A673 (cell line): ENCODE measurements around the gene ARID5B. TPM values are rescaled to one million over a fixed set of nuclear protein-coding genes. Genes with fewer than 3 reads are reported as not detected.
A peak's percentile ranks its signal among the peaks of the same experiment; 100 is the strongest.

Source experiments
- BruUV-seq: library from RNA; stranded (reverse); fragments of 400-500 nt; replicated peaks from 2 replicates; lab custom pipeline; 2021; lab: Mats Ljungman, UMichigan
- CTCF ChIA-PET: fragments of 300-600 bp; sonication (Branson Sonifier 250); formaldehyde crosslinking; loops from one replicate; lab custom pipeline; 2022; ENCODE audit warnings: antibody characterized with exemption; lab: Charles Lee
- POLR2A ChIA-PET: fragments of 300-600 bp; sonication (Branson Sonifier 250); formaldehyde crosslinking; loops from one replicate; lab custom pipeline; 2022; ENCODE audit warnings: antibody characterized with exemption; ENCODE audit not compliant: low non-redundant PET; lab: Charles Lee
- DNase-seq: peaks from one replicate; pipeline ENCODE4 v3.0.0-alpha.2; 2015; ENCODE audit warnings: low spot score
- H3K27ac ChIP-seq: fragments of 200-600 bp; sonication (generic); 2 replicates; pipeline ENCODE4 v1.5.1; 2016; ENCODE audit warnings: mixed run types, low read depth, mild to moderate bottlenecking, mixed read lengths, antibody characterized with exemption, low read length; ENCODE audit not compliant: poor library complexity, severe bottlenecking
- H3K27me3 ChIP-seq: fragments of 200-600 bp; sonication (generic); replicated peaks from 2 replicates; pipeline ENCODE4 v1.6.1; 2017; ENCODE audit warnings: mixed run types, low read depth, mild to moderate bottlenecking, mixed read lengths, antibody characterized with exemption, low read length; ENCODE audit not compliant: insufficient read depth, poor library complexity
- H3K36me3 ChIP-seq: fragments of 200-600 bp; sonication (generic); 2 replicates; pipeline ENCODE4 v1.6.1; 2016; ENCODE audit warnings: mixed run types, mild to moderate bottlenecking, mixed read lengths, antibody characterized with exemption, low read length; ENCODE audit not compliant: insufficient read depth, poor library complexity, severe bottlenecking
- H3K4me1 ChIP-seq: fragments of 200-600 bp; sonication (generic); 2 replicates; pipeline ENCODE4 v1.6.1; 2017; ENCODE audit warnings: mixed run types, mild to moderate bottlenecking, mixed read lengths, antibody characterized with exemption, low read length; ENCODE audit not compliant: insufficient read depth, poor library complexity, severe bottlenecking
- H3K4me3 ChIP-seq: fragments of 200-600 bp; sonication (generic); 2 replicates; pipeline ENCODE4 v1.5.1; 2016; ENCODE audit warnings: low read depth, mixed run types, mild to moderate bottlenecking, mixed read lengths, low read length; ENCODE audit not compliant: poor library complexity, severe bottlenecking
- H3K9me3 ChIP-seq: fragments of 200-600 bp; sonication (generic); 2 replicates; pipeline ENCODE4 v1.6.1; 2016; ENCODE audit warnings: mixed run types, low read depth, mild to moderate bottlenecking, mixed read lengths, antibody characterized with exemption, low read length; ENCODE audit not compliant: poor library complexity, severe bottlenecking
- EZH2 ChIP-seq: fragments of 200-600 bp; sonication (generic); IDR thresholded peaks from 2 replicates; pipeline ENCODE4 v1.6.1; 2017; ENCODE audit warnings: borderline replicate concordance, low read depth, mild to moderate bottlenecking, mixed read lengths, antibody characterized with exemption, low read length; ENCODE audit not compliant: poor library complexity, severe bottlenecking
- intact Hi-C: fragments of 100-400 bp; cut with micrococcal nuclease; formaldehyde crosslinking; loops from one replicate; pipeline ENCODE4 v1.10.0; 2022; ENCODE audit not compliant: unreplicated experiment
- total RNA-seq: library from RNA; stranded (reverse); gene quantifications from 2 replicates; pipeline ENCODE4 v1.2.3, GENCODE V29; 2021
- TF ChIP-seq, protein P1 (sequence below): fragments of 300-800, 200-600 bp; sonication (generic); conservative IDR thresholded peaks from 2 replicates; pipeline ENCODE4 v1.5.1; 2017; ENCODE audit warnings: low read depth, mild to moderate bottlenecking, antibody characterized with exemption, low read length, moderate library complexity, mixed read lengths

The ARID5B gene
- total RNA-seq, 1 experiment from 2014 or later: 29.0 TPM

DNA sequence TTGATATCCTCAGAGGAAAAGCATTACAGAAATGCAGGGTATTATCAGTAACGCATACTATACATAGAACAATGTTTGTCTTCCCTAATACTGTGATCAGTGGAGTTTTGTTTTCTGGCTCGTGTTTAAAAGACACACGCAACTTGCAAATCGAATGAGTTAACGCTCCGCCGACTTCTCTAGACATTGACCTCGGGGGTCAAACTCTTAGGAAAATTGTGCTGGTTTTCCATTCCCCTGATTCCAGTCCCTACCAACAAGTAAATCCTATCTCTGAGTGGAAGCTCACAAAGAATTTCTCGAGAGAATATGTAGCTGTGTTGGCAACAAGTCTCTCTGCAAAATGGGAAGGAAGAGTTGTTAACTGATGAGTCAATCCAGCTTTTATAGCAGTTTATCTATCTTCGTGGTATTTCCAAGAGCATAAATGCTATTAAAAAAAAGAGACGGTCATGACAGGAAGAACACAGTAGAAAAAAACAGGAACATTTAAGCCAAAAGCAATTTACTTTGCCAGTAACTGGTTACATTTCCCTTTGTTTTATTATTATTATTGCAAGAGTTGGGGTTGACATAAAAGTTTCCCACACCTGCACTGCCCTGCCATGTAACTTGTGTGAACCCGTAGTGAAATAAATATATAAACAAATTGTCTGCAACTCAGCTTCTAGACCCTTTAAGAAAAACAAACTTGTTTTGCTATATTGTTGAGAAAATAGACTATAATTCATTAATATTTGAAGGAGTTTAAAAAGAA, 144.4 kb downstream of the ARID5B start:
- ChIA-PET POLR2A (interaction anchor here (0.7 kb wide), 1 partner anchor 85 kb away, joined by 3 read pairs; no protein-coding TSS in a partner anchor), CTCF (interaction anchor here (0.5 kb wide), 1 partner anchor 373 kb away, joined by 4 read pairs; no protein-coding TSS in a partner anchor)
- TF ChIP-seq, protein P1, sequence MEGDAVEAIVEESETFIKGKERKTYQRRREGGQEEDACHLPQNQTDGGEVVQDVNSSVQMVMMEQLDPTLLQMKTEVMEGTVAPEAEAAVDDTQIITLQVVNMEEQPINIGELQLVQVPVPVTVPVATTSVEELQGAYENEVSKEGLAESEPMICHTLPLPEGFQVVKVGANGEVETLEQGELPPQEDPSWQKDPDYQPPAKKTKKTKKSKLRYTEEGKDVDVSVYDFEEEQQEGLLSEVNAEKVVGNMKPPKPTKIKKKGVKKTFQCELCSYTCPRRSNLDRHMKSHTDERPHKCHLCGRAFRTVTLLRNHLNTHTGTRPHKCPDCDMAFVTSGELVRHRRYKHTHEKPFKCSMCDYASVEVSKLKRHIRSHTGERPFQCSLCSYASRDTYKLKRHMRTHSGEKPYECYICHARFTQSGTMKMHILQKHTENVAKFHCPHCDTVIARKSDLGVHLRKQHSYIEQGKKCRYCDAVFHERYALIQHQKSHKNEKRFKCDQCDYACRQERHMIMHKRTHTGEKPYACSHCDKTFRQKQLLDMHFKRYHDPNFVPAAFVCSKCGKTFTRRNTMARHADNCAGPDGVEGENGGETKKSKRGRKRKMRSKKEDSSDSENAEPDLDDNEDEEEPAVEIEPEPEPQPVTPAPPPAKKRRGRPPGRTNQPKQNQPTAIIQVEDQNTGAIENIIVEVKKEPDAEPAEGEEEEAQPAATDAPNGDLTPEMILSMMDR: no peak
- TF ChIP-seq EZH2: no peak
- H3K9me3 ChIP-seq: no peaks in the 10 kb centered on the region
- H3K36me3 ChIP-seq: no peaks in the 10 kb centered on the region
- peak overlapping the region; percentile 89 for H3K27ac ChIP-seq
- DNase-seq: peak; percentile 80
- H3K4me1 ChIP-seq: peaks cover 79% of the 10 kb centered on the region
- intact Hi-C loops: loop anchor here (10.0 kb wide), 1 partner anchor 291 kb away; no protein-coding TSS in a partner anchor
- peak overlapping the region; percentile 7 for H3K4me3 ChIP-seq
- no TSS peak for BruUV-seq
- H3K27me3 ChIP-seq: no peaks in the 10 kb centered on the region

DNA sequence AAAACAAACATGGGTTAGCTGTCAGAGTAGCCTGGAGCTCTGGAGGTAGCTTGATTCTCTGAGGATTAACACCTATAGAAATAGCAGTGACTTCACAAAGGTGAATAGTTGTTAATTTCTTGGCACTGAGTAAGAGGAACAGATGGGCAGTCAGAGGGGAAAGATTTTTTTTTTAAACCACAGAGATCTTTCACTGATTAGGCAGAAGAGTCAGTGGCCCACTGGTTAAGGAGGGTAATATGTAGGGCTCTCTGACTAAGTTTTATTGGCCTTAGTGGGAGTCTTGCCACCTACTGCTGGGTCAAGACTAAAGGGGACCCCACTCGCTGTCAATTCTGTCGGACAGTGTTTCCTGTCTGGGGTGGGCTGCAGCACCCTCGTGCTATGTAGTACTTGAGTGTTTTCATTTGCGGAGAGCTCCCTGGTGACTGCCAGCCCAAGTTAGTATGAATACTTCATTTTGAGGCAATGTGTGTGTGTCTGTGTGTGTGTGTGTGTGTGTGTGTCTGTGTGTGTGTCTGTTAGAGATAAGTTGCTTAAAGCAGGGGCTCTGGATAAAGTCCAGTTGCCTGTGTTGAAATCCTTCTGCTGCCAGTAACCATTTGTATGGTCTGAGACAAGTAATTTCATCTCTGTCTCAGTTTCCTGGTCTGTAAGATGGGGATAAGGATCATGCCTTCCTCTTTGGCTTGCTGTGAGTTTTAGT, 145.2 kb downstream of the ARID5B start:
- CTCF ChIA-PET: interaction anchor here (0.5 kb wide), 1 partner anchor 372 kb away, joined by 4 read pairs; no protein-coding TSS in a partner anchor
- Histone ChIP-seq H3K27ac (peak overlapping the region; percentile 89), H3K36me3 (peaks cover 3% of the 10 kb centered on the region), H3K27me3 (no peaks in the 10 kb centered on the region), H3K4me3 (peak overlapping the region; percentile 7), H3K9me3 (no peaks in the 10 kb centered on the region), H3K4me1 (peaks cover 75% of the 10 kb centered on the region)
- POLR2A ChIA-PET: interaction anchor here (0.7 kb wide), 1 partner anchor 85 kb away, joined by 3 read pairs; no protein-coding TSS in a partner anchor
- intact Hi-C loops: loop anchor here (10.0 kb wide), 1 partner anchor 292 kb away; no protein-coding TSS in a partner anchor
- DNase-seq: peak; percentile 64
- TF ChIP-seq, protein P1: no peak
- no TSS peak for BruUV-seq

DNA sequence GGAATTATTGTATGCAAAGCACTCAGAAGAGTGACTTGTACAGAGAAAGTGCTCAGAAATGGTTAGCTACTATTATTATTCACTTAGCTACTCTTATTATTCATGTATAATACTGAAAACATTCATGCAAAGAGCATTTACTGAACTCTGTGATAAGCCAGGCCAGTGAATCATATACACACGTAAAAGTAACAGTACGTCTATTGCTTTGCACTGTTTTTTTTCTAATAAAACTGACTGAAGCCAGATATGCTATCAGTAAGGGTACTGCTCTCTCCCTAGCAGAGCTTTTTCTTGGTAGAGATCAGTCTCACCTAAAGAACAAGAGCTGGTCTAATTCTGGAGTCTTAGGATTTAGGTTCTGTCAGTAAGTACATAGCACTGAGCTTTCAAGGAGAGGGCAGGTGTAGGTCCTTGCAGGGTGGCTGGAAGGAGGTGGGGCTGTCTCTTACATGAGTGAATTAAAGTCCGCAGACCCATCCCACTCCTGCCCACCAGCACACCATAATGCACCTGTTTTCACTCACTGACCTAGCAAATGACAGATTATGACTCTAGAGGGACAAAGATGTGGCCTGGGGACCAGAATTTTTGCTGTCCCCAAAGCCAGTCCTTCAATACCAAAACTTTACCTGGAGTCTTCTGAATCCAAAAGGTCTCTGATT, 145.9 kb downstream of the ARID5B start:
- Histone ChIP-seq H3K9me3 (no peaks in the 10 kb centered on the region), H3K27ac (peak overlapping the region; percentile 89), H3K4me1 (peaks cover 71% of the 10 kb centered on the region), H3K36me3 (peaks cover 10% of the 10 kb centered on the region), H3K4me3 (no peak overlapping the region), H3K27me3 (no peaks in the 10 kb centered on the region)
- ChIA-PET POLR2A (no interaction called here), CTCF (no interaction called here)
- DNase-seq: no peak
- intact Hi-C loops: loop anchor here (10.0 kb wide), 1 partner anchor 293 kb away; no protein-coding TSS in a partner anchor
- no TSS peak for BruUV-seq
- TF ChIP-seq, protein P1: no peak
- TF ChIP-seq EZH2: no peak
